ENCODE results near the gene ZNF467.

DNA sequence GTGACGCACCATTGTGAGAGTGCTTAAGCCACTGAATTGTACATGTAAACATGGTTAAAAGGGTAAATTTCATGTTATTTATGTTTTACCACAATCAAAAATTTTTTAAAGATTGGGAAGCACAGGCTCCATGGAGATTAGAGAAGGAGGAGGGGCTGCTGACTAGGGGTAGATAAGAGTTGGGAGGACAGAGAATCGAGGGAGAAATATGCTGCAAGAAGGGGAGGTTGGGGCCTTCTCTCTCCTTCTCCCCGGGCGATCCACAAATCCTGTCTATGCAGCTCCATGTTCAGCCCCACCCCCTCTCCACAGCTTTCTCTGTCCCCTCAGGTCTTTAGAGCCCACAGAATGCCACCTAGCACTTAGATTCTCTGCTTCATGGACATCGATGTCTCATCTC lies 12.1 kb downstream of the ZNF467 start:
- TF ChIP-seq POLR2AphosphoS5 (IDR thresholded peaks at IDR 0.05; ENCODE audit: low read depth) (no peak), EZH2 (IDR thresholded peaks at IDR 0.05; ENCODE audit: low read depth, unreplicated experiment) (no peak), EZH2phosphoT487 (IDR thresholded peaks at IDR 0.05; ENCODE audit: unreplicated experiment) (no peak), JUNB (IDR thresholded peaks at IDR 0.05; ENCODE audit: unreplicated experiment) (no peak), CREB1 (CRISPR knock-in tag; IDR thresholded peaks at IDR 0.05; ENCODE audit: low read depth) (no peak), NANOG (IDR thresholded peaks at IDR 0.05; ENCODE audit: borderline replicate concordance) (no peak), ZNF114 (CRISPR knock-in tag; IDR thresholded peaks at IDR 0.05) (no peak), ZNF331 (CRISPR knock-in tag; IDR thresholded peaks at IDR 0.05; ENCODE audit: low read depth) (no peak)
- TF ChIP-seq, protein P1, sequence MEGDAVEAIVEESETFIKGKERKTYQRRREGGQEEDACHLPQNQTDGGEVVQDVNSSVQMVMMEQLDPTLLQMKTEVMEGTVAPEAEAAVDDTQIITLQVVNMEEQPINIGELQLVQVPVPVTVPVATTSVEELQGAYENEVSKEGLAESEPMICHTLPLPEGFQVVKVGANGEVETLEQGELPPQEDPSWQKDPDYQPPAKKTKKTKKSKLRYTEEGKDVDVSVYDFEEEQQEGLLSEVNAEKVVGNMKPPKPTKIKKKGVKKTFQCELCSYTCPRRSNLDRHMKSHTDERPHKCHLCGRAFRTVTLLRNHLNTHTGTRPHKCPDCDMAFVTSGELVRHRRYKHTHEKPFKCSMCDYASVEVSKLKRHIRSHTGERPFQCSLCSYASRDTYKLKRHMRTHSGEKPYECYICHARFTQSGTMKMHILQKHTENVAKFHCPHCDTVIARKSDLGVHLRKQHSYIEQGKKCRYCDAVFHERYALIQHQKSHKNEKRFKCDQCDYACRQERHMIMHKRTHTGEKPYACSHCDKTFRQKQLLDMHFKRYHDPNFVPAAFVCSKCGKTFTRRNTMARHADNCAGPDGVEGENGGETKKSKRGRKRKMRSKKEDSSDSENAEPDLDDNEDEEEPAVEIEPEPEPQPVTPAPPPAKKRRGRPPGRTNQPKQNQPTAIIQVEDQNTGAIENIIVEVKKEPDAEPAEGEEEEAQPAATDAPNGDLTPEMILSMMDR (conservative IDR thresholded peaks at IDR 0.05; ENCODE audit: low read depth in 2 of 2), result no peak
- TF ChIP-seq, protein P2, sequence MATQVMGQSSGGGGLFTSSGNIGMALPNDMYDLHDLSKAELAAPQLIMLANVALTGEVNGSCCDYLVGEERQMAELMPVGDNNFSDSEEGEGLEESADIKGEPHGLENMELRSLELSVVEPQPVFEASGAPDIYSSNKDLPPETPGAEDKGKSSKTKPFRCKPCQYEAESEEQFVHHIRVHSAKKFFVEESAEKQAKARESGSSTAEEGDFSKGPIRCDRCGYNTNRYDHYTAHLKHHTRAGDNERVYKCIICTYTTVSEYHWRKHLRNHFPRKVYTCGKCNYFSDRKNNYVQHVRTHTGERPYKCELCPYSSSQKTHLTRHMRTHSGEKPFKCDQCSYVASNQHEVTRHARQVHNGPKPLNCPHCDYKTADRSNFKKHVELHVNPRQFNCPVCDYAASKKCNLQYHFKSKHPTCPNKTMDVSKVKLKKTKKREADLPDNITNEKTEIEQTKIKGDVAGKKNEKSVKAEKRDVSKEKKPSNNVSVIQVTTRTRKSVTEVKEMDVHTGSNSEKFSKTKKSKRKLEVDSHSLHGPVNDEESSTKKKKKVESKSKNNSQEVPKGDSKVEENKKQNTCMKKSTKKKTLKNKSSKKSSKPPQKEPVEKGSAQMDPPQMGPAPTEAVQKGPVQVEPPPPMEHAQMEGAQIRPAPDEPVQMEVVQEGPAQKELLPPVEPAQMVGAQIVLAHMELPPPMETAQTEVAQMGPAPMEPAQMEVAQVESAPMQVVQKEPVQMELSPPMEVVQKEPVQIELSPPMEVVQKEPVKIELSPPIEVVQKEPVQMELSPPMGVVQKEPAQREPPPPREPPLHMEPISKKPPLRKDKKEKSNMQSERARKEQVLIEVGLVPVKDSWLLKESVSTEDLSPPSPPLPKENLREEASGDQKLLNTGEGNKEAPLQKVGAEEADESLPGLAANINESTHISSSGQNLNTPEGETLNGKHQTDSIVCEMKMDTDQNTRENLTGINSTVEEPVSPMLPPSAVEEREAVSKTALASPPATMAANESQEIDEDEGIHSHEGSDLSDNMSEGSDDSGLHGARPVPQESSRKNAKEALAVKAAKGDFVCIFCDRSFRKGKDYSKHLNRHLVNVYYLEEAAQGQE (IDR thresholded peaks at IDR 0.05; ENCODE audit: unreplicated experiment), result no peak
- TF ChIP-seq, protein P3, sequence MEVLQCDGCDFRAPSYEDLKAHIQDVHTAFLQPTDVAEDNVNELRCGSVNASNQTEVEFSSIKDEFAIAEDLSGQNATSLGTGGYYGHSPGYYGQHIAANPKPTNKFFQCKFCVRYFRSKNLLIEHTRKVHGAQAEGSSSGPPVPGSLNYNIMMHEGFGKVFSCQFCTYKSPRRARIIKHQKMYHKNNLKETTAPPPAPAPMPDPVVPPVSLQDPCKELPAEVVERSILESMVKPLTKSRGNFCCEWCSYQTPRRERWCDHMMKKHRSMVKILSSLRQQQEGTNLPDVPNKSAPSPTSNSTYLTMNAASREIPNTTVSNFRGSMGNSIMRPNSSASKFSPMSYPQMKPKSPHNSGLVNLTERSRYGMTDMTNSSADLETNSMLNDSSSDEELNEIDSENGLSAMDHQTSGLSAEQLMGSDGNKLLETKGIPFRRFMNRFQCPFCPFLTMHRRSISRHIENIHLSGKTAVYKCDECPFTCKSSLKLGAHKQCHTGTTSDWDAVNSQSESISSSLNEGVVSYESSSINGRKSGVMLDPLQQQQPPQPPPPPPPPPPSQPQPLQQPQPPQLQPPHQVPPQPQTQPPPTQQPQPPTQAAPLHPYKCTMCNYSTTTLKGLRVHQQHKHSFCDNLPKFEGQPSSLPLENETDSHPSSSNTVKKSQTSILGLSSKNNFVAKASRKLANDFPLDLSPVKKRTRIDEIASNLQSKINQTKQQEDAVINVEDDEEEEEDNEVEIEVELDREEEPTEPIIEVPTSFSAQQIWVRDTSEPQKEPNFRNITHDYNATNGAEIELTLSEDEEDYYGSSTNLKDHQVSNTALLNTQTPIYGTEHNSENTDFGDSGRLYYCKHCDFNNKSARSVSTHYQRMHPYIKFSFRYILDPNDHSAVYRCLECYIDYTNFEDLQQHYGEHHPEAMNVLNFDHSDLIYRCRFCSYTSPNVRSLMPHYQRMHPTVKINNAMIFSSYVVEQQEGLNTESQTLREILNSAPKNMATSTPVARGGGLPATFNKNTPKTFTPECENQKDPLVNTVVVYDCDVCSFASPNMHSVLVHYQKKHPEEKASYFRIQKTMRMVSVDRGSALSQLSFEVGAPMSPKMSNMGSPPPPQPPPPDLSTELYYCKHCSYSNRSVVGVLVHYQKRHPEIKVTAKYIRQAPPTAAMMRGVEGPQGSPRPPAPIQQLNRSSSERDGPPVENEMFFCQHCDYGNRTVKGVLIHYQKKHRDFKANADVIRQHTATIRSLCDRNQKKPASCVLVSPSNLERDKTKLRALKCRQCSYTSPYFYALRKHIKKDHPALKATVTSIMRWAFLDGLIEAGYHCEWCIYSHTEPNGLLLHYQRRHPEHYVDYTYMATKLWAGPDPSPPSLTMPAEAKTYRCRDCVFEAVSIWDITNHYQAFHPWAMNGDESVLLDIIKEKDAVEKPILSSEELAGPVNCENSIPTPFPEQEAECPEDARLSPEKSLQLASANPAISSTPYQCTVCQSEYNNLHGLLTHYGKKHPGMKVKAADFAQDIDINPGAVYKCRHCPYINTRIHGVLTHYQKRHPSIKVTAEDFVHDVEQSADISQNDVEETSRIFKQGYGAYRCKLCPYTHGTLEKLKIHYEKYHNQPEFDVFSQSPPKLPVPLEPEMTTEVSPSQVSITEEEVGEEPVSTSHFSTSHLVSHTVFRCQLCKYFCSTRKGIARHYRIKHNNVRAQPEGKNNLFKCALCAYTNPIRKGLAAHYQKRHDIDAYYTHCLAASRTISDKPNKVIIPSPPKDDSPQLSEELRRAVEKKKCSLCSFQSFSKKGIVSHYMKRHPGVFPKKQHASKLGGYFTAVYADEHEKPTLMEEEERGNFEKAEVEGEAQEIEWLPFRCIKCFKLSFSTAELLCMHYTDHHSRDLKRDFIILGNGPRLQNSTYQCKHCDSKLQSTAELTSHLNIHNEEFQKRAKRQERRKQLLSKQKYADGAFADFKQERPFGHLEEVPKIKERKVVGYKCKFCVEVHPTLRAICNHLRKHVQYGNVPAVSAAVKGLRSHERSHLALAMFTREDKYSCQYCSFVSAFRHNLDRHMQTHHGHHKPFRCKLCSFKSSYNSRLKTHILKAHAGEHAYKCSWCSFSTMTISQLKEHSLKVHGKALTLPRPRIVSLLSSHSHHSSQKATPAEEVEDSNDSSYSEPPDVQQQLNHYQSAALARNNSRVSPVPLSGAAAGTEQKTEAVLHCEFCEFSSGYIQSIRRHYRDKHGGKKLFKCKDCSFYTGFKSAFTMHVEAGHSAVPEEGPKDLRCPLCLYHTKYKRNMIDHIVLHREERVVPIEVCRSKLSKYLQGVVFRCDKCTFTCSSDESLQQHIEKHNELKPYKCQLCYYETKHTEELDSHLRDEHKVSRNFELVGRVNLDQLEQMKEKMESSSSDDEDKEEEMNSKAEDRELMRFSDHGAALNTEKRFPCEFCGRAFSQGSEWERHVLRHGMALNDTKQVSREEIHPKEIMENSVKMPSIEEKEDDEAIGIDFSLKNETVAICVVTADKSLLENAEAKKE (CRISPR knock-in tag; IDR thresholded peaks at IDR 0.05), result no peak
- TF ChIP-seq, protein P4, sequence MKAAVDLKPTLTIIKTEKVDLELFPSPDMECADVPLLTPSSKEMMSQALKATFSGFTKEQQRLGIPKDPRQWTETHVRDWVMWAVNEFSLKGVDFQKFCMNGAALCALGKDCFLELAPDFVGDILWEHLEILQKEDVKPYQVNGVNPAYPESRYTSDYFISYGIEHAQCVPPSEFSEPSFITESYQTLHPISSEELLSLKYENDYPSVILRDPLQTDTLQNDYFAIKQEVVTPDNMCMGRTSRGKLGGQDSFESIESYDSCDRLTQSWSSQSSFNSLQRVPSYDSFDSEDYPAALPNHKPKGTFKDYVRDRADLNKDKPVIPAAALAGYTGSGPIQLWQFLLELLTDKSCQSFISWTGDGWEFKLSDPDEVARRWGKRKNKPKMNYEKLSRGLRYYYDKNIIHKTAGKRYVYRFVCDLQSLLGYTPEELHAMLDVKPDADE (IDR thresholded peaks at IDR 0.05), result no peak
